Measurements from ENCODE around the gene CDON. TPM values are rescaled to one million over a fixed set of nuclear protein-coding genes. Genes with fewer than 3 reads are reported as not detected.

The CDON gene
- total RNA-seq, 1 experiment from 2014 or later, result 17.2 TPM

DNA sequence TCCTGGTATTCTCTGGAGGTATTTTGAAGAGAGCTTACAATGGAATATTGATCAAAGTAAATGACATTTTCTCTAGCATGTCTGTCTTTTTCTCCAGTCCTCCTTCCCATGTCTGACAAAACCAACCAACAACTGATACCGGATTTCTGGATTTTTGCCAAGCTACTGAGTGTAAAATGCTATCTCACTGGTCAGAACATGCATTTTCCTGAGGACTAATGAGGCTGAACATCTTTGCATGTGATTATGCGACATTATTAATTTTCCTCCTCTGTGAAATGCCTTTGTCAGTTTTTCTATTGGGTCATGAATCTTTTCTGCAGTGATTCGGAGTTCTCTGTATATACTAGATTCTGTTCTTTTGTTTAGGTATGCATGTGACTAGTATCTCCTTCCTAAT, 51.4 kb downstream of the CDON start:
- Mint-ChIP-seq H3K4me3 (no peak overlapping the region), H3K27ac (peak overlapping the region in 1 of 3 experiments; percentile 67; a peak in 2 of 7 replicates), H3K27me3 (ENCODE audit: low read depth) (no peaks in the 10 kb centered on the region), H3K9me3 (no peaks in the 10 kb centered on the region), H3K36me3 (ENCODE audit: insufficient read depth in 1 of 3, low read depth in 3 of 3) (peaks cover 0 to 13% (median 7%) of the 10 kb centered on the region in 3 experiments; a peak in 4 of 7 replicates), H3K4me1 (peaks cover 4 to 10% of the 10 kb centered on the region in 2 experiments)
- Histone ChIP-seq H2BK5ac (ENCODE audit: insufficient read length, low read length) (no peak overlapping the region), H3T11ph (ENCODE audit: low read length) (no peak overlapping the region), H3K27ac (ENCODE audit: insufficient read length, low read depth, low read length) (no peak overlapping the region), H3K14ac (ENCODE audit: insufficient read depth, low read length) (no peak overlapping the region), H3K4ac (ENCODE audit: low read depth, low read length) (no peak overlapping the region), H3K56ac (ENCODE audit: insufficient read length, low read depth, low read length) (no peak overlapping the region), H3K79me1 (ENCODE audit: insufficient read depth, low read depth, low read length, poor library complexity, severe bottlenecking) (no peaks in the 10 kb centered on the region), H3K4me1 (ENCODE audit: insufficient read depth, low read length) (no peaks in the 10 kb centered on the region), H4K20me1 (ENCODE audit: control insufficient read depth, insufficient read depth, insufficient read length) (no peaks in the 10 kb centered on the region), H2BK12ac (ENCODE audit: insufficient read length, low read depth, low read length) (no peak overlapping the region), H4K91ac (ENCODE audit: insufficient read length, low read depth, low read length) (no peak overlapping the region), H2BK15ac (ENCODE audit: low read depth, low read length) (no peak overlapping the region), H3K79me2 (ENCODE audit: insufficient read depth, low read length) (no peaks in the 10 kb centered on the region), H2BK120ac (ENCODE audit: low read depth, low read length, poor library complexity, severe bottlenecking) (no peak overlapping the region), H3K9ac (ENCODE audit: extremely low read depth, insufficient read length, low read length) (no peak overlapping the region), H2AK5ac (ENCODE audit: insufficient read length, low read length) (no peak overlapping the region), H3K18ac (ENCODE audit: insufficient read length, low read depth, low read length) (no peak overlapping the region), H4K5ac (ENCODE audit: insufficient read length, low read depth, low read length) (no peak overlapping the region), H3K23me2 (ENCODE audit: insufficient read length, low read depth, low read length, poor library complexity, severe bottlenecking) (no peaks in the 10 kb centered on the region), H3K4me2 (ENCODE audit: insufficient read depth, insufficient read length, low read length) (no peak overlapping the region), H2AFZ (ENCODE audit: low read length) (no peak overlapping the region), H3K27me3 (ENCODE audit: insufficient read depth, low read length) (no peaks in the 10 kb centered on the region), H3K23ac (ENCODE audit: insufficient read length, low read depth, low read length) (no peak overlapping the region), H2BK20ac (ENCODE audit: low read depth, low read length, poor library complexity, severe bottlenecking) (no peak overlapping the region), H3K9me3 (ENCODE audit: control insufficient read depth, low read depth, low read length) (no peaks in the 10 kb centered on the region), H4K8ac (replicated peaks; ENCODE audit: insufficient read length, low read depth, low read length) (no peak overlapping the region)
- no peak for DNase-seq
- WGBS (ENCODE audit: extremely low coverage, insufficient read length, low lambda C conversion rate), result no CpG with 5 or more reads among the region's 3 CpGs
- TF ChIP-seq CTCF (conservative IDR thresholded peaks at IDR 0.05), result no peak

Measured in H9 (cell line).